Measurements from ENCODE around the gene CNTNAP2. TPM values are rescaled to one million over a fixed set of nuclear protein-coding genes. Genes with fewer than 3 reads are reported as not detected.

CNTNAP2 gene
- total RNA-seq, 1 experiment from 2014 or later: 64.5 TPM

GRCh38 chr7:146937836-146938235 lies 821.2 kb downstream of the CNTNAP2 start:
- no peak overlapping the region for H3K18ac ChIP-seq (ENCODE audit: insufficient read length, low read depth, low read length)
- no peak overlapping the region for H2AFZ ChIP-seq (ENCODE audit: low read length)
- no CpG with 5 or more reads among the region's 1 CpG for WGBS (ENCODE audit: extremely low coverage, insufficient read length, low lambda C conversion rate)
- H3K23me2 ChIP-seq (ENCODE audit: insufficient read length, low read depth, low read length, poor library complexity, severe bottlenecking): no peaks in the 10 kb centered on the region
- no peak overlapping the region for H3K9ac ChIP-seq (ENCODE audit: extremely low read depth, insufficient read length, low read length)
- no peaks in the 10 kb centered on the region for H3K4me1 ChIP-seq (ENCODE audit: insufficient read depth, low read length)
- H4K20me1 ChIP-seq (ENCODE audit: control insufficient read depth, insufficient read depth, insufficient read length): no peaks in the 10 kb centered on the region
- Mint-ChIP-seq H3K9me3 (no peaks in the 10 kb centered on the region; a peak in 1 of 5 replicates), H3K36me3 (ENCODE audit: insufficient read depth in 1 of 3, low read depth in 3 of 3) (0 out of 7 replicates have a peak, but pooled peaks cover 0 to 3% (median 0%) of the 10 kb centered on the region in 3 experiments), H3K4me3 (no peak overlapping the region), H3K27me3 (ENCODE audit: low read depth) (no peaks in the 10 kb centered on the region), H3K27ac (no peak overlapping the region), H3K4me1 (no peaks in the 10 kb centered on the region)
- H3K27ac ChIP-seq (ENCODE audit: insufficient read length, low read depth, low read length): no peak overlapping the region
- no peak overlapping the region for H3K56ac ChIP-seq (ENCODE audit: insufficient read length, low read depth, low read length)
- no peak overlapping the region for H2AK5ac ChIP-seq (ENCODE audit: insufficient read length, low read length)
- no peak overlapping the region for H2BK120ac ChIP-seq (ENCODE audit: low read depth, low read length, poor library complexity, severe bottlenecking)
- H2BK12ac ChIP-seq (ENCODE audit: insufficient read length, low read depth, low read length): no peak overlapping the region
- no peak overlapping the region for H3K14ac ChIP-seq (ENCODE audit: insufficient read depth, low read length)
- no peak for DNase-seq
- no peak for TF ChIP-seq CTCF (conservative IDR thresholded peaks at IDR 0.05)
- no peak overlapping the region for H4K91ac ChIP-seq (ENCODE audit: insufficient read length, low read depth, low read length)
- H3K27me3 ChIP-seq (ENCODE audit: insufficient read depth, low read length): no peaks in the 10 kb centered on the region
- no peak overlapping the region for H4K8ac ChIP-seq (replicated peaks; ENCODE audit: insufficient read length, low read depth, low read length)
- H4K5ac ChIP-seq (ENCODE audit: insufficient read length, low read depth, low read length): no peak overlapping the region
- H2BK5ac ChIP-seq (ENCODE audit: insufficient read length, low read length): no peak overlapping the region
- no peak overlapping the region for H3K4me2 ChIP-seq (ENCODE audit: insufficient read depth, insufficient read length, low read length)
- H3K79me1 ChIP-seq (ENCODE audit: insufficient read depth, low read depth, low read length, poor library complexity, severe bottlenecking): no peaks in the 10 kb centered on the region
- no peak overlapping the region for H3T11ph ChIP-seq (ENCODE audit: low read length)
- no peak overlapping the region for H3K4ac ChIP-seq (ENCODE audit: low read depth, low read length)
- no peak overlapping the region for H2BK15ac ChIP-seq (ENCODE audit: low read depth, low read length)
- H3K79me2 ChIP-seq (ENCODE audit: insufficient read depth, low read length): no peaks in the 10 kb centered on the region
- no peak overlapping the region for H3K23ac ChIP-seq (ENCODE audit: insufficient read length, low read depth, low read length)
- no peak overlapping the region for H2BK20ac ChIP-seq (ENCODE audit: low read depth, low read length, poor library complexity, severe bottlenecking)
- H3K9me3 ChIP-seq (ENCODE audit: control insufficient read depth, low read depth, low read length): no peaks in the 10 kb centered on the region
